GM12878 (cell line): ENCODE results near the gene NBEA. TPM values are rescaled to one million over a fixed set of nuclear protein-coding genes. Genes with fewer than 3 reads are reported as not detected.

ENCODE experiments used
- ATAC-seq: fragments of 200-7000 bp; cut with Tn5 transposase; 3 replicates; pipeline ENCODE4 v1.9.1; 2020; ENCODE audit warnings: mild to moderate bottlenecking, moderate library complexity
- BruUV-seq: library from RNA; stranded (reverse); fragments of 400-500 nt; replicated peaks from 2 replicates; lab custom pipeline; 2021; lab: Mats Ljungman, UMichigan
- CTCF ChIA-PET: fragments of 300-600 bp; sonication (Branson Sonifier 250); formaldehyde crosslinking; extraction: SDS; loops from one replicate; lab custom pipeline; 2021; ENCODE audit warnings: inconsistent platforms; lab: Yijun Ruan, JAX
- POLR2A ChIA-PET: fragments of 350-600 bp; formaldehyde crosslinking; extraction: SDS; loops from one replicate; lab custom pipeline; 2021; ENCODE audit warnings: inconsistent platforms; lab: Charles Lee
- RAD21 ChIA-PET: fragments of 300-600 bp; sonication (Branson Sonifier 250); formaldehyde crosslinking; loops from one replicate; lab custom pipeline; 2023; ENCODE audit warnings: antibody characterized with exemption; ENCODE audit not compliant: unreplicated experiment; lab: Charles Lee
- SMC1A ChIA-PET: fragments of 300-600 bp; sonication (Branson Sonifier 250); formaldehyde crosslinking; loops from one replicate; lab custom pipeline; 2023; ENCODE audit not compliant: unreplicated experiment, uncharacterized antibody; lab: Charles Lee
- DNase-seq: peaks from one replicate; pipeline ENCODE4 v3.0.0-alpha.2; 2011; ENCODE audit warnings: low read depth, low spot score
- FAIRE-seq: peaks from 3 replicates; lab custom pipeline; 2011; peaks lifted over from hg19 to GRCh38; lab: Jason Lieb, UNC
- H2AFZ ChIP-seq: 2 replicates; pipeline ENCODE4 v1.6.0; 2011; ENCODE audit warnings: low read depth, low read length, control low read depth; ENCODE audit not compliant: control insufficient read depth
- H3K27ac ChIP-seq: 2 replicates; pipeline ENCODE4 v1.5.1; 2011; ENCODE audit warnings: control low read depth; ENCODE audit not compliant: control insufficient read depth, insufficient read depth
- H3K27me3 ChIP-seq, 2 experiments: replicated peaks in 1 of 2; 2 replicates each; pipeline versions ENCODE4 v1.6.0 to v1.6.1; 2011; ENCODE audit warnings: low read length in 1 of 2; ENCODE audit not compliant: control insufficient read depth in 2 of 2, insufficient read depth in 2 of 2
- H3K36me3 ChIP-seq, 2 experiments: 2 replicates each; pipeline ENCODE4 v1.5.1; 2011; ENCODE audit warnings: low read length in 1 of 2; ENCODE audit not compliant: control insufficient read depth in 2 of 2, insufficient read depth in 2 of 2
- H3K4me1 ChIP-seq: 2 replicates; pipeline ENCODE4 v1.6.1; 2011; ENCODE audit warnings: mild to moderate bottlenecking, low read length, moderate library complexity, mixed read lengths; ENCODE audit not compliant: control insufficient read depth, insufficient read depth
- H3K4me2 ChIP-seq: 2 replicates; pipeline ENCODE4 v1.6.0; 2011; ENCODE audit warnings: control low read depth; ENCODE audit not compliant: control insufficient read depth, insufficient read depth
- H3K4me3 ChIP-seq: fragments of 200-600 bp; sonication (generic); 2 replicates; pipeline ENCODE4 v1.5.1; 2016
- H3K79me2 ChIP-seq: 2 replicates; pipeline ENCODE4 v1.6.0; 2011; ENCODE audit warnings: low read length; ENCODE audit not compliant: control insufficient read depth, insufficient read depth
- H3K9ac ChIP-seq: 2 replicates; pipeline ENCODE4 v1.8.0; 2011; ENCODE audit warnings: low read length, control low read depth, mixed read lengths; ENCODE audit not compliant: control insufficient read depth, insufficient read depth
- H3K9me3 ChIP-seq: replicated peaks from 3 replicates; pipeline ENCODE4 v1.5.1; 2011; ENCODE audit warnings: mild to moderate bottlenecking, low read length; ENCODE audit not compliant: control insufficient read depth, insufficient read depth
- H4K20me1 ChIP-seq: 2 replicates; pipeline ENCODE4 v1.6.0; 2011; ENCODE audit not compliant: control insufficient read depth, insufficient read depth
- BCLAF1 ChIP-seq: fragments of 450-650 bp; IDR thresholded peaks from 2 replicates; pipeline ENCODE4 v1.6.1; 2017; ENCODE audit warnings: antibody characterized with exemption, mild to moderate bottlenecking, moderate library complexity
- REST ChIP-seq: IDR thresholded peaks from 2 replicates; pipeline ENCODE4 v1.6.1; 2012; ENCODE audit warnings: mild to moderate bottlenecking, low read depth, low read length
- SRF ChIP-seq, 2 experiments: IDR thresholded peaks; 2 replicates each; pipeline ENCODE4 v1.6.1; 2011; ENCODE audit warnings: low read depth in 2 of 2, low read length in 2 of 2, mild to moderate bottlenecking in 1 of 2, moderate library complexity in 1 of 2
- YBX1 ChIP-seq: fragments of 450-650 bp; IDR thresholded peaks from 2 replicates; pipeline ENCODE4 v1.6.1; 2016; ENCODE audit warnings: antibody characterized with exemption
- ZBTB4 ChIP-seq: fragments of 450-650 bp; formaldehyde crosslinking; IDR thresholded peaks from 2 replicates; pipeline ENCODE4 v1.4.0; 2022; ENCODE audit warnings: mild to moderate bottlenecking, moderate library complexity
- WGBS: methylation state at CpG from one replicate; pipeline ENCODE4 v1.1.6; 2016; ENCODE audit warnings: low lambda C conversion rate; ENCODE audit not compliant: insufficient replicate concordance, insufficient coverage; ENCODE audit errors: missing lambda C conversion rate; 5-methylcytosine and 5-hydroxymethylcytosine counted together
- in situ Hi-C: fragments of 300-500 bp; cut with MboI; formaldehyde crosslinking; loops from 9 replicates; pipeline ENCODE4 v1.14.3; 2018; ENCODE audit warnings: mixed read lengths
- intact Hi-C: fragments of 100-400 bp; cut with micrococcal nuclease; formaldehyde crosslinking; loops from one replicate; pipeline ENCODE4 v1.14.2; 2022; ENCODE audit not compliant: unreplicated experiment
- polyA plus RNA-seq, 11 experiments: library from polyadenylated mRNA; depleted of rRNA in 4 of 11; unstranded in 6 of 11; stranded (reverse) in 5 of 11; fragments of >200 nt; fragmentation: Nextera tagmentation in 4 of 11; fragmentation: Illumina TruSeq in 1 of 11; extraction: Ambion mirVana in 4 of 11; extraction: Trizol in 1 of 11; gene quantifications; 1 replicate in 1 of 11; 2 replicates in 10 of 11; pipeline versions ENCODE4 v1.2.1 to v1.2.3, GENCODE V29; 2011 to 2016; ENCODE audit warnings: inconsistent platforms in 2 of 11, missing spikeins in 2 of 11, low read depth in 1 of 11
- total RNA-seq, 4 experiments: library from RNA; depleted of rRNA in 3 of 4; stranded (reverse); fragments of >200 nt in 3 of 4; fragmentation: Illumina TruSeq in 1 of 4; extraction: Trizol in 1 of 4; gene quantifications; 2 replicates each; pipeline versions ENCODE4 v1.2.1 to v1.2.3, GENCODE V29; 2013 to 2021

NBEA gene
- total and polyA plus RNA-seq, 10 of the 15 experiments (the other 5 are each of a cell fraction or from before 2014, with no cell fraction given), result 0.23 to 3.6 (median 0.55) TPM

- intact Hi-C loops, result no loop called here
- TF ChIP-seq SRF (IDR thresholded peaks at IDR 0.05; ENCODE audit: low read depth in 2 of 2, low read length in 2 of 2), result no peak
- Histone ChIP-seq H3K4me1 (no peaks in the 10 kb centered on the region), H2AFZ (no peak overlapping the region), H3K27me3 (no peaks in the 10 kb centered on the region), H3K4me3 (no peak overlapping the region), H3K27ac (no peak overlapping the region), H3K9me3 (no peaks in the 10 kb centered on the region), H3K79me2 (no peaks in the 10 kb centered on the region), H3K36me3 (no peaks in the 10 kb centered on the region), H4K20me1 (no peaks in the 10 kb centered on the region), H3K9ac (no peak overlapping the region), H3K4me2 (no peak overlapping the region)
- in situ Hi-C loops, result no loop called here
- DNase-seq, result no peak
- SMC1A ChIA-PET, result no interaction called here
- no peak for FAIRE-seq
- BruUV-seq, result no TSS peak
- 81% methylated on average over 2 of the region's 2 CpGs for WGBS
- POLR2A ChIA-PET, result no interaction called here
- RAD21 ChIA-PET, result no interaction called here
- CTCF ChIA-PET, result no interaction called here
- no peak for ATAC-seq
These were observed 619.5 kb downstream of the NBEA start for GRCh38 chr13:35561540-35561939.

GRCh38 chr13:35565273-35565672 is 623.2 kb downstream of the NBEA start:
- ChIA-PET RAD21 (no interaction called here), SMC1A (interaction anchor here (1.2 kb wide), 1 partner anchor 16 kb away, joined by 5 read pairs; no protein-coding TSS in a partner anchor), POLR2A (no interaction called here), CTCF (interaction anchor here (0.5 kb wide), 1 partner anchor 191 kb away, joined by 3 read pairs; no protein-coding TSS in a partner anchor)
- H3K9ac ChIP-seq, result no peak overlapping the region
- H3K4me2 ChIP-seq, result no peak overlapping the region
- H3K27ac ChIP-seq, result no peak overlapping the region
- WGBS, result 84% methylated on average over 1 of the region's 1 CpG
- H3K27me3 ChIP-seq, result no peaks in the 10 kb centered on the region
- BruUV-seq, result no TSS peak
- intact Hi-C loops (no loop called here), in situ Hi-C loops (no loop called here)
- no peaks in the 10 kb centered on the region for H4K20me1 ChIP-seq
- ATAC-seq, result no peak
- no peaks in the 10 kb centered on the region for H3K4me1 ChIP-seq
- H3K36me3 ChIP-seq, result no peaks in the 10 kb centered on the region
- no peaks in the 10 kb centered on the region for H3K79me2 ChIP-seq
- H2AFZ ChIP-seq, result no peak overlapping the region
- no peak for FAIRE-seq
- no peaks in the 10 kb centered on the region for H3K9me3 ChIP-seq
- no peak for DNase-seq
- no peak overlapping the region for H3K4me3 ChIP-seq
- TF ChIP-seq YBX1, result no peak
- TF ChIP-seq ZBTB4 (CRISPR knock-in tag), result no peak
- no peak for TF ChIP-seq BCLAF1
- TF ChIP-seq REST, result no peak
